HFF-Myc (cell line): ENCODE measurements around the gene TSHZ3.

ENCODE experiments used
- DNase-seq: peaks from one replicate; pipeline ENCODE4 v3.0.0-alpha.2; 2011; ENCODE audit warnings: low read depth; ENCODE audit errors: extremely low read depth
- H3K4me3 ChIP-seq: replicated peaks from 2 replicates; pipeline ENCODE4 v1.5.1; 2011; ENCODE audit warnings: low read depth, mild to moderate bottlenecking, control low read depth, low read length
- TF ChIP-seq, protein P1 (sequence below): IDR thresholded peaks from 2 replicates; pipeline ENCODE4 v1.5.1; 2012; ENCODE audit warnings: mild to moderate bottlenecking, low read depth, low read length, control low read depth; ENCODE audit errors: missing control alignments

TSHZ3 gene

GRCh38 chr19:31289976-31290375, 59.3 kb downstream of the TSHZ3 start:
- no peak for DNase-seq
- H3K4me3 ChIP-seq, result no peak overlapping the region
- TF ChIP-seq, protein P1, sequence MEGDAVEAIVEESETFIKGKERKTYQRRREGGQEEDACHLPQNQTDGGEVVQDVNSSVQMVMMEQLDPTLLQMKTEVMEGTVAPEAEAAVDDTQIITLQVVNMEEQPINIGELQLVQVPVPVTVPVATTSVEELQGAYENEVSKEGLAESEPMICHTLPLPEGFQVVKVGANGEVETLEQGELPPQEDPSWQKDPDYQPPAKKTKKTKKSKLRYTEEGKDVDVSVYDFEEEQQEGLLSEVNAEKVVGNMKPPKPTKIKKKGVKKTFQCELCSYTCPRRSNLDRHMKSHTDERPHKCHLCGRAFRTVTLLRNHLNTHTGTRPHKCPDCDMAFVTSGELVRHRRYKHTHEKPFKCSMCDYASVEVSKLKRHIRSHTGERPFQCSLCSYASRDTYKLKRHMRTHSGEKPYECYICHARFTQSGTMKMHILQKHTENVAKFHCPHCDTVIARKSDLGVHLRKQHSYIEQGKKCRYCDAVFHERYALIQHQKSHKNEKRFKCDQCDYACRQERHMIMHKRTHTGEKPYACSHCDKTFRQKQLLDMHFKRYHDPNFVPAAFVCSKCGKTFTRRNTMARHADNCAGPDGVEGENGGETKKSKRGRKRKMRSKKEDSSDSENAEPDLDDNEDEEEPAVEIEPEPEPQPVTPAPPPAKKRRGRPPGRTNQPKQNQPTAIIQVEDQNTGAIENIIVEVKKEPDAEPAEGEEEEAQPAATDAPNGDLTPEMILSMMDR, result no peak

GRCh38 chr19:31289381-31289880, 59.8 kb downstream of the TSHZ3 start:
- DNase-seq, result no peak
- TF ChIP-seq, protein P1, result no peak
- H3K4me3 ChIP-seq, result no peak overlapping the region

- no peak overlapping the region for H3K4me3 ChIP-seq
- TF ChIP-seq, protein P1, result no peak
- DNase-seq, result no peak
These were observed 62.7 kb downstream of the TSHZ3 start for GRCh38 chr19:31286491-31286890.

DNA sequence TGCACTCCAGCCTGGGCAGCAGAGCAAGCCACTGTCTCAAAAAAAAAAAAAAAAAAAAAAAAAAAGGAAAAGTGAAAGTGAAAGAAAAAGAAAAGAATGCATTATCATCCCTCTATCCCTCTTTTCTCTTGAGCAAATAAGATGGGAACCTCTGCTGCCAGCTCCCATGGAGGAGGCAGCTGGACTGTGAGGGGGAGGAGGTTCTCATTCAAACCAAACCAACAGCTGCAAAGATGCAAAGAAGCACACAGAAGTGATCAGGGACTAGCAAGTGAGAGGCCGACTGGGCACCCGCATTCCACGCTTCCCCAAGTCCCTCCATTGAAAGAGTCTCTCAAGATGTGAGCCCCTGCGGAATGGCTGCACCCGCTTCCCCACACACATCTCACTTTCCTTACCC, 63.5 kb downstream of the TSHZ3 start:
- DNase-seq, result no peak
- H3K4me3 ChIP-seq, result no peak overlapping the region
- TF ChIP-seq, protein P1, result no peak

GRCh38 chr19:31284621-31285020, 64.6 kb downstream of the TSHZ3 start:
- DNase-seq, result no peak
- TF ChIP-seq, protein P1, result no peak
- no peak overlapping the region for H3K4me3 ChIP-seq

- H3K4me3 ChIP-seq, result no peak overlapping the region
- no peak for DNase-seq
- TF ChIP-seq, protein P1, result no peak
These were observed 65.5 kb downstream of the TSHZ3 start for GRCh38 chr19:31283701-31284100.

- TF ChIP-seq, protein P1, result no peak
- no peak overlapping the region for H3K4me3 ChIP-seq
- no peak for DNase-seq
These were observed 66.9 kb downstream of the TSHZ3 start for GRCh38 chr19:31282346-31282745.
